ENCODE measurements around the gene CHRNA9.
"Not testable (repeated sequence)": the region's sequence is repeated elsewhere in the genome, so short reads cannot be mapped to it uniquely, and the experiment has no call there.

Gene CHRNA9

DNA sequence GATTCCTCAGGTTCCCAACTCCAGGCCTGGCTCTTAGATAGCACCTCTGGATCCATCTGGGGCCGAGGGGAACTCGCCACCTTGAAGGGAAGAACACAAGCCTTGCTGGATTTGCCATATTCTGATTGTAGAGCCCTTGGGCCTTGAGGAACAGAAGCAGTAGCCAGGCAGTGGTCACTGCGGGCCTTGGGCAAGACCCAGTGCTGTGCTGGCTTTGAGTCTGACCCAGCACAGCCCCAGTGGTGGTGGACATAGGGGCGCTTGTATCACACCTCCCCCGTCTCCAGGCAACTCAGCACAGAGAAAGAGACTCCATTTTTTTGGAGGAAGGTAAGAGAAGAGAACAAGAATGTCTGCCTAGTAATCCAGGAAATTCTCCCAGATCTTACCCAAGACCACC lies 45.5 kb downstream of the CHRNA9 start:
- H3F3A ChIP-seq (ENCODE audit: insufficient read depth, low read length) = no peaks in the 10 kb centered on the region
- no peak overlapping the region for H2AFZ ChIP-seq (ENCODE audit: low read length)
- no peak overlapping the region for H3K4me2 ChIP-seq (ENCODE audit: low read depth, low read length)
- H3K27me3 ChIP-seq (replicated peaks; ENCODE audit: insufficient read depth, low read length) = no peaks in the 10 kb centered on the region
- H4K20me1 ChIP-seq (ENCODE audit: insufficient read depth, low read length) = no peaks in the 10 kb centered on the region
- no peaks in the 10 kb centered on the region for H3K4me1 ChIP-seq (ENCODE audit: low read length)
- no peaks in the 10 kb centered on the region for H3K9me3 ChIP-seq (replicated peaks; ENCODE audit: insufficient read depth, low read length)
- TF ChIP-seq, protein P1, sequence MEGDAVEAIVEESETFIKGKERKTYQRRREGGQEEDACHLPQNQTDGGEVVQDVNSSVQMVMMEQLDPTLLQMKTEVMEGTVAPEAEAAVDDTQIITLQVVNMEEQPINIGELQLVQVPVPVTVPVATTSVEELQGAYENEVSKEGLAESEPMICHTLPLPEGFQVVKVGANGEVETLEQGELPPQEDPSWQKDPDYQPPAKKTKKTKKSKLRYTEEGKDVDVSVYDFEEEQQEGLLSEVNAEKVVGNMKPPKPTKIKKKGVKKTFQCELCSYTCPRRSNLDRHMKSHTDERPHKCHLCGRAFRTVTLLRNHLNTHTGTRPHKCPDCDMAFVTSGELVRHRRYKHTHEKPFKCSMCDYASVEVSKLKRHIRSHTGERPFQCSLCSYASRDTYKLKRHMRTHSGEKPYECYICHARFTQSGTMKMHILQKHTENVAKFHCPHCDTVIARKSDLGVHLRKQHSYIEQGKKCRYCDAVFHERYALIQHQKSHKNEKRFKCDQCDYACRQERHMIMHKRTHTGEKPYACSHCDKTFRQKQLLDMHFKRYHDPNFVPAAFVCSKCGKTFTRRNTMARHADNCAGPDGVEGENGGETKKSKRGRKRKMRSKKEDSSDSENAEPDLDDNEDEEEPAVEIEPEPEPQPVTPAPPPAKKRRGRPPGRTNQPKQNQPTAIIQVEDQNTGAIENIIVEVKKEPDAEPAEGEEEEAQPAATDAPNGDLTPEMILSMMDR (IDR thresholded peaks at IDR 0.05; ENCODE audit: low read length) = no peak
- TF ChIP-seq EZH2phosphoT487 (IDR thresholded peaks at IDR 0.05; ENCODE audit: low read length) = no peak
- no peak for TF ChIP-seq EZH2 (optimal IDR thresholded peaks at IDR 0.05; ENCODE audit: low read depth, low read length)
- no peak overlapping the region for H3K9ac ChIP-seq (ENCODE audit: low read length)
- H3K79me2 ChIP-seq (ENCODE audit: low read length) = no peaks in the 10 kb centered on the region
- H3K4me3 ChIP-seq (ENCODE audit: low read length) = no peak overlapping the region
- no peak overlapping the region for H3K27ac ChIP-seq (ENCODE audit: low read length)
- H3K9me2 ChIP-seq (replicated peaks; ENCODE audit: insufficient read depth, low read length) = no peaks in the 10 kb centered on the region
- no peaks in the 10 kb centered on the region for H3K36me3 ChIP-seq (replicated peaks; ENCODE audit: insufficient read depth, low read length)
- no peak for DNase-seq

DNA sequence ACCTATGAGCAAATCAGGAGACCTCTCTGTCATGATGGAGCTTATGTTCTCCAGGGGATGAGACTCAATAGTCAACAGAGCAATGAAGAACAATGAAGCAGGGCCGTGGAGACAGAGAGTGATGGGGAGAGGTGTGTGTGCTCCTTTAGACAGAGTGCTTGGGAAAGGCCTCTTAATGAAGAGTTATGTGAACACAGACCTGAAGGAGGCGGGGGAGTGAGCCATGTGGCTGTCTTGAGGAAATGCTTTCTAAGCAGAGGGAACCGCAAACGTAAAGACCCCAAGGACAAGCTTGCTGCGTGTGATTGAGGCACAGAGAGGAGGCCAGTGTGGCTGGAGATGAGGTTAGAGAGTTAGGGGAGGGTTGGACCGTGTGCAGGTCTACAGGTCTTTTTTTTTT lies 53.1 kb downstream of the CHRNA9 start:
- Histone ChIP-seq H3K4me1 (ENCODE audit: low read length) (no peaks in the 10 kb centered on the region), H4K20me1 (ENCODE audit: insufficient read depth, low read length) (no peaks in the 10 kb centered on the region), H3K79me2 (ENCODE audit: low read length) (no peaks in the 10 kb centered on the region), H3K9ac (ENCODE audit: low read length) (no peak overlapping the region), H3K4me2 (ENCODE audit: low read depth, low read length) (no peak overlapping the region), H3K27me3 (replicated peaks; ENCODE audit: insufficient read depth, low read length) (no peaks in the 10 kb centered on the region), H3K9me3 (replicated peaks; ENCODE audit: insufficient read depth, low read length) (no peaks in the 10 kb centered on the region), H3K27ac (ENCODE audit: low read length) (no peak overlapping the region), H3K9me2 (replicated peaks; ENCODE audit: insufficient read depth, low read length) (no peaks in the 10 kb centered on the region), H2AFZ (ENCODE audit: low read length) (no peak overlapping the region), H3F3A (ENCODE audit: insufficient read depth, low read length) (no peaks in the 10 kb centered on the region), H3K4me3 (ENCODE audit: low read length) (no peak overlapping the region), H3K36me3 (replicated peaks; ENCODE audit: insufficient read depth, low read length) (no peaks in the 10 kb centered on the region)
- TF ChIP-seq EZH2phosphoT487 (IDR thresholded peaks at IDR 0.05; ENCODE audit: low read length) (no peak), EZH2 (optimal IDR thresholded peaks at IDR 0.05; ENCODE audit: low read depth, low read length) (no peak)
- TF ChIP-seq, protein P1 (IDR thresholded peaks at IDR 0.05; ENCODE audit: low read length) = no peak
- no peak for DNase-seq

DNA sequence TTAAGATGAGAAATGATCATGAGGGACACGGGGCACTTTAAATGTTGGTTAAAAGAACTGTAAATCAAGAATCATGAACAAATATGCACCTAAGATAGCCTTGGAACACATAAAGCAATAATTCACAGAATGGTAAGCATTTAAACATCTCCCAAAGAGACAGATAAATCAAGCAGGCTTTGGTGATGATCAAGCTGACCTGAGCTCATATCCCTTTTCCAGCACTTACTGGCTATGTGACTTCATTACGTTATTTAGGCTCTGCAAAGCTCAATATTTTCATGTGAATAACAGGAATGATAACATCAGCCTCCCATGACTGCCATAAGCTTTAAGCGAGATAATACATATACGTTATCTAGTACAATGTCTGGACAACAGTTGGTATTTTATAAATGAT lies 54.9 kb downstream of the CHRNA9 start:
- Histone ChIP-seq H3K4me3 (ENCODE audit: low read length) (no peak overlapping the region), H3F3A (ENCODE audit: insufficient read depth, low read length) (no peaks in the 10 kb centered on the region)

DNA sequence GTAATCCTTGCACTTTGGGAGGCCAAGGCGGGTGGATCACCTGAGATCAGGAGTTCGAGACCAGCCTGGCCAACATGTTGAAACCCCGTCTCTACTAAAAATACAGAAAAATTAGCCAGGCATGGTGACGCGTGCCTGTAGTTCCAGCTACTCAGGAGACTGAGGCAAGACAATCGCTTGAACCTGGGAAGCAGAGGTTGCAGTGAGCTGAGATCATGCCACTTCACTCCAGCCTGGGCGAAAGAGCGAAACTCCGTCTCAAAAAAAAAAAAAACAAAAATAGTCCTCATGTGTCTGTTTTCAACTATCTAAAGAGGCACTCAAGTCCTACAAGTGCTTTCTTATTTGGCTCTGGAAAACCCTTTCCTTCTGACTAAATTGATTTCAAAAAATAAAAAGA lies 57.1 kb downstream of the CHRNA9 start:
- not testable (repeated sequence) for H3K9ac ChIP-seq (ENCODE audit: low read length); H2AFZ ChIP-seq (ENCODE audit: low read length); H3K4me3 ChIP-seq (ENCODE audit: low read length); H3K9me2 ChIP-seq (replicated peaks; ENCODE audit: insufficient read depth, low read length); DNase-seq; H3K4me2 ChIP-seq (ENCODE audit: low read depth, low read length); H3K9me3 ChIP-seq (replicated peaks; ENCODE audit: insufficient read depth, low read length); H4K20me1 ChIP-seq (ENCODE audit: insufficient read depth, low read length); H3K4me1 ChIP-seq (ENCODE audit: low read length); H3K27ac ChIP-seq (ENCODE audit: low read length); H3F3A ChIP-seq (ENCODE audit: insufficient read depth, low read length); H3K79me2 ChIP-seq (ENCODE audit: low read length); H3K27me3 ChIP-seq (replicated peaks; ENCODE audit: insufficient read depth, low read length); H3K36me3 ChIP-seq (replicated peaks; ENCODE audit: insufficient read depth, low read length)

More for the DNA sequence above, 54.9 kb downstream of the CHRNA9 start:
- H3K9me2 ChIP-seq (replicated peaks; ENCODE audit: insufficient read depth, low read length) = no peaks in the 10 kb centered on the region
- no peaks in the 10 kb centered on the region for H3K36me3 ChIP-seq (replicated peaks; ENCODE audit: insufficient read depth, low read length)
- no peaks in the 10 kb centered on the region for H3K79me2 ChIP-seq (ENCODE audit: low read length)
- DNase-seq = no peak
- no peak overlapping the region for H2AFZ ChIP-seq (ENCODE audit: low read length)
- no peaks in the 10 kb centered on the region for H3K4me1 ChIP-seq (ENCODE audit: low read length)
- no peak overlapping the region for H3K27ac ChIP-seq (ENCODE audit: low read length)
- no peaks in the 10 kb centered on the region for H3K9me3 ChIP-seq (replicated peaks; ENCODE audit: insufficient read depth, low read length)
- TF ChIP-seq EZH2phosphoT487 (IDR thresholded peaks at IDR 0.05; ENCODE audit: low read length) (no peak), EZH2 (optimal IDR thresholded peaks at IDR 0.05; ENCODE audit: low read depth, low read length) (no peak)
- TF ChIP-seq, protein P1 (IDR thresholded peaks at IDR 0.05; ENCODE audit: low read length) = no peak
- no peaks in the 10 kb centered on the region for H4K20me1 ChIP-seq (ENCODE audit: insufficient read depth, low read length)
- H3K9ac ChIP-seq (ENCODE audit: low read length) = no peak overlapping the region
- no peak overlapping the region for H3K4me2 ChIP-seq (ENCODE audit: low read depth, low read length)
- H3K27me3 ChIP-seq (replicated peaks; ENCODE audit: insufficient read depth, low read length) = no peaks in the 10 kb centered on the region

Data from MM.1S (cell line).